Central memory CD8-positive, alpha-beta T cell (primary cell): ENCODE data around the gene EVI5L.

Experiments
- ATAC-seq: fragments of 150-1000 bp; cut with Tn5 transposase; replicated peaks from 2 replicates; pipeline ENCODE4 v1.10.0; 2022; ENCODE audit warnings: mild to moderate bottlenecking, moderate FRiP score, moderate number of reproducible peaks; ENCODE audit not compliant: poor library complexity, severe bottlenecking; ENCODE audit errors: extremely low read depth
- DNase-seq, 2 donors: peaks; one replicate each; pipeline ENCODE4 v3.0.0; 2021; ENCODE audit warnings: low spot score in 2 of 2
- H3K27ac Mint-ChIP-seq: one replicate; pipeline ENCODE4 v1.8.0; 2022; ENCODE audit warnings: low read depth, mild to moderate bottlenecking, moderate library complexity, mixed read lengths
- H3K27me3 Mint-ChIP-seq: one replicate; pipeline ENCODE4 v1.8.0; 2022; ENCODE audit warnings: mixed read lengths
- H3K36me3 Mint-ChIP-seq: one replicate; pipeline ENCODE4 v1.8.0; 2022; ENCODE audit warnings: mild to moderate bottlenecking, moderate library complexity, mixed read lengths; ENCODE audit not compliant: insufficient read depth
- H3K4me1 Mint-ChIP-seq: one replicate; pipeline ENCODE4 v1.8.0; 2022; ENCODE audit warnings: mixed read lengths
- H3K4me3 Mint-ChIP-seq: one replicate; pipeline ENCODE4 v1.8.0; 2022; ENCODE audit warnings: mild to moderate bottlenecking, moderate library complexity, mixed read lengths
- H3K9me3 Mint-ChIP-seq: one replicate; pipeline ENCODE4 v1.8.0; 2022; ENCODE audit warnings: mixed read lengths

Gene EVI5L

DNA sequence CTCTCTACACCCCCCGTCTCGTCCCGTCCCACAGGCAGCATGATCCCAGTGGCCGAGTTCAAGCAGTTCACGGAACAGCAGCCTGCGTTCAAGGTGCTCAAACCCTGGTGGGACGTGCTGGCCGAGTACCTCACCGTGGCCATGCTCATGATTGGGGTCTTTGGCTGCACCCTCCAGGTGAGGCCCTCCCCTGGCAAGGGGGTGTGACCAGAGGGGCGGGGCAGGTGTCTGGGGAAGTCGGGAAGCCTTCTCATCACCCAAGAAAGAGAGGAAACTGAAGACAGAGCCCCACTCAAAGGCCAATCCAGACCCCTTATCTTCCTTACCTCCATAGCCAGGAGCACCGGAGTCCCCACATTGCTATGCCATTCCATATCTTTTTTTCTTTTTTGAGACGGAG, 65.5 kb downstream of the EVI5L start:
- Mint-ChIP-seq H3K36me3 (no peaks in the 10 kb centered on the region), H3K27ac (no peak overlapping the region), H3K9me3 (no peaks in the 10 kb centered on the region), H3K4me1 (no peaks in the 10 kb centered on the region), H3K4me3 (no peak overlapping the region), H3K27me3 (peaks cover 15% of the 10 kb centered on the region)
- peak in 1 of 2 donors; percentile 8 for DNase-seq
- no peak for ATAC-seq

GRCh38 chr19:7897292-7897691, 67.3 kb downstream of the EVI5L start:
- no peak overlapping the region for H3K4me3 Mint-ChIP-seq
- ATAC-seq: no peak
- H3K9me3 Mint-ChIP-seq: no peaks in the 10 kb centered on the region
- H3K27me3 Mint-ChIP-seq: peaks cover 15% of the 10 kb centered on the region
- no peak overlapping the region for H3K27ac Mint-ChIP-seq
- DNase-seq: no peak
- no peaks in the 10 kb centered on the region for H3K4me1 Mint-ChIP-seq
- no peaks in the 10 kb centered on the region for H3K36me3 Mint-ChIP-seq

DNA sequence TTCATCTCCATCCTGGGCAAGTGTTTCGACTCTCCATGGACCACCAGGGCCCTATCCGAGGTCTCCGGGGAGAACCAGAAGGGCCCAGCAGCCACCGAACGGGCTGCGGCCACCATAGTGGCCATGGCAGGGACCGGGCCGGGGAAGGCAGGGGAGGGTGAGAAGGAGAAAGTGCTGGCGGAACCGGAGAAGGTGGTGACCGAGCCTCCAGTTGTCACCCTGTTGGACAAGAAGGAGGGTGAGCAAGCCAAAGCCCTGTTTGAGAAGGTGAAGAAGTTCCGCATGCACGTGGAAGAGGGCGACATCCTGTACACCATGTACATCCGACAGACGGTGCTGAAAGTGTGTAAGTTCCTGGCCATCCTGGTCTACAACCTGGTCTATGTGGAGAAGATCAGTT, 68.9 kb downstream of the EVI5L start:
- peak in 1 of 2 donors; percentile 8 for DNase-seq
- Mint-ChIP-seq H3K36me3 (peaks cover 8% of the 10 kb centered on the region), H3K4me1 (peaks cover 11% of the 10 kb centered on the region), H3K27ac (no peak overlapping the region), H3K9me3 (no peaks in the 10 kb centered on the region), H3K27me3 (peaks cover 13% of the 10 kb centered on the region), H3K4me3 (no peak overlapping the region)
- no peak for ATAC-seq

GRCh38 chr19:7899751-7900378, 69.8 kb downstream of the EVI5L start:
- Mint-ChIP-seq H3K27ac (no peak overlapping the region), H3K4me1 (peaks cover 18% of the 10 kb centered on the region), H3K27me3 (peaks cover 4% of the 10 kb centered on the region), H3K36me3 (peaks cover 14% of the 10 kb centered on the region), H3K4me3 (no peak overlapping the region), H3K9me3 (no peaks in the 10 kb centered on the region)
- ATAC-seq: no peak
- no peak for DNase-seq

GRCh38 chr19:7900401-7900870, 70.4 kb downstream of the EVI5L start:
- H3K9me3 Mint-ChIP-seq: no peaks in the 10 kb centered on the region
- ATAC-seq (no peak), DNase-seq (peak in 1 of 2 donors; percentile 8)
- peaks cover 17% of the 10 kb centered on the region for H3K36me3 Mint-ChIP-seq
- H3K4me3 Mint-ChIP-seq: no peak overlapping the region
- peaks cover 24% of the 10 kb centered on the region for H3K4me1 Mint-ChIP-seq
- no peak overlapping the region for H3K27ac Mint-ChIP-seq
- H3K27me3 Mint-ChIP-seq: no peaks in the 10 kb centered on the region

DNA sequence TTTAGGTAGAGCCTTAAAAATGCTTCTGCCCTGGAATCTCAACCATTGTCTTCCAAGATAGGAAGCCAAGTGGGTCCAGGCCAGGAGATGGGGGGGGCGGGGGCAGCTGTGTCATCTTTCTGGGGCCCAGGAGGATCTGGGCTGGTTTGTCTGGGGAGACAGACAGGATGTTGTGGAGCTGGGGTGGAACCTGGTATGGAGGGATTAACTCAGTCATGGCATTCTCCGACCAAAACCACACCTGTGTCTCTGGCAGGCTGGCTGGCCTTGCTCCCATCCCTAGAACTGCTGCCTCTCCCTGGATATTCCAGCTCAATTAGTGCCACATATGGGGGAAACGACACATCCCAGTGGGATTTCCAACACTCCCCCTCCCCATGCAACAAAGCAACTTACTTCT, 70.9 kb downstream of the EVI5L start:
- no peak for DNase-seq
- Mint-ChIP-seq H3K27me3 (no peaks in the 10 kb centered on the region), H3K27ac (no peak overlapping the region), H3K9me3 (no peaks in the 10 kb centered on the region), H3K4me1 (peaks cover 29% of the 10 kb centered on the region), H3K4me3 (no peak overlapping the region), H3K36me3 (peaks cover 19% of the 10 kb centered on the region)
- ATAC-seq: no peak

DNA sequence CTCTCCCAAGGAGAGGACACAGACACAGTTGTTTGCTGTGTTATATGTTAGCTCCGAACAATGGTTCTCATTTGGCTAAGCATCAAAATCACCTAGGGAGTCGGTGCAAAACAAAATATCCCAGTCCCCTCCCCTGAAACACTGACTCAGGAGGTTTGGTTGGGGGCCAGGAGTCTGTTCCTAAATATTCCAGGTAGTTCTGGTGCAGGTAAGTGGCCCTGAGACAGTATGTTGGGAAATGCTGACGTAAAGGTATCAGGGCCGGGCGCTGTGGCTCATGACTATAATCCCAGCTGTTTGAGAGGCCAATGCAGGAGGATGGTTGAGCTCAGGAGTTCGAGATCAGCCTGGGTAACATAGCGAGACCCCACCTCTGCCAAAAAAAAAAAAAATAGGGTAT, 71.3 kb downstream of the EVI5L start:
- ATAC-seq: no peak
- H3K9me3 Mint-ChIP-seq: no peaks in the 10 kb centered on the region
- no peak overlapping the region for H3K4me3 Mint-ChIP-seq
- H3K4me1 Mint-ChIP-seq: peaks cover 32% of the 10 kb centered on the region
- no peak for DNase-seq
- no peaks in the 10 kb centered on the region for H3K27me3 Mint-ChIP-seq
- peaks cover 22% of the 10 kb centered on the region for H3K36me3 Mint-ChIP-seq
- no peak overlapping the region for H3K27ac Mint-ChIP-seq

GRCh38 chr19:7902796-7903243, 72.8 kb downstream of the EVI5L start:
- H3K4me1 Mint-ChIP-seq: peaks cover 42% of the 10 kb centered on the region
- H3K27ac Mint-ChIP-seq: peak overlapping the region; percentile 98
- H3K4me3 Mint-ChIP-seq: peak overlapping the region; percentile 83
- no peak for ATAC-seq
- no peak for DNase-seq
- no peaks in the 10 kb centered on the region for H3K27me3 Mint-ChIP-seq
- H3K9me3 Mint-ChIP-seq: no peaks in the 10 kb centered on the region
- peaks cover 25% of the 10 kb centered on the region for H3K36me3 Mint-ChIP-seq

GRCh38 chr19:7903244-7904073, 73.4 kb downstream of the EVI5L start, which contains the start of gene MAP2K7:
Gene MAP2K7 (plus strand): TSS chr19:7903877. CDS start chr19:7903945, 68 bp downstream.
- Mint-ChIP-seq H3K9me3 (no peaks in the 10 kb centered on the region), H3K27ac (peak within 1 kb of the TSS; percentile 98), H3K27me3 (no peaks in the 10 kb centered on the region), H3K36me3 (peaks cover 28% of the 10 kb centered on the region), H3K4me3 (peak within 1 kb of the TSS; percentile 83), H3K4me1 (peaks cover 42% of the 10 kb centered on the region)
- DNase-seq (peak; percentile 100), ATAC-seq (peak; percentile 61)

DNA sequence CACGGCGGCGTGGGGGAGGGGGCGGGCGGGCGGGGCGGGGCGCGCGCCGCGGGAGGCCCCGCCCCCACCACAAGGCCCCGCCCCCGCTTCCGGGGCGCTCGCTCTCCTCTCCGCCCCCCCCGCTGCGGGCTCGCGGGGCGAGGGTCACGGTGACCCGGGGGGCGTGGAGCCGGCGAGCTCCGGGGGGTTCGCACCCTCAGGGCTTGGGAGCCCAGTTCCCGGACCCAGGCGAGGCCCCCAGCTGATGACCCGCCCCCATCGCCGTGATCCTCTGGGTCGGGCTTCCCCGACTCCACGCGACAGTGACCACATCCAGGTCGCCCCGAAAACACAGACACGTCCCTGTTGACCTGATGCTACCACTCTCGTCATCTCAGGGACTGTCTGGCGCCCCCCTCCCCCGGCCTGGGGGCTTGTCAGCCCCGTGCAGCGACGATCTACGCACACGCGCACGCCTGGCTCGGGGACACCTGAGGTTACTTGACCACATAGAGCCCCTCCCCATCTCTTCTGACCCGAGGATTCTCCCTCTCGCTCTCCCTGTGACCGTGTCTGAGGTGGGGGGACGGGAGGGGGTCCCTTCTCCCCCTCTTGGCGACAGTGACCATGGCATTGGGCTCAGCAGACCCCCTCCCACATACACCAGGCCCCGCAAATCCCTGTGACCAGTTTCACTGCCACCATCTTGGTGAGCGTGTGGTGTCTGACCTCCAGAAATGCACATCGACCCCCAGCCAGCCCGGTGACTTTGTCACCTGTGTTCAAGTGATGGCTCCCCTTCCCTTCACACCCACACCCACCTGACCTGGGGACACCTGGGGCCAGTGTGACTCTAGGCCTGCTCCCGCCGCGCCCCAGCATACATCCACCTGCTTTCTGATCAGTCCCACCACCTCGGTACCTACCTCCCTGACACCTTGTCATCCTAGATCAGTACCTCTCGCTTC, 74.3 kb downstream of the EVI5L start:
- Mint-ChIP-seq H3K27ac (peak overlapping the region; percentile 98), H3K9me3 (no peaks in the 10 kb centered on the region), H3K4me1 (peaks cover 42% of the 10 kb centered on the region), H3K4me3 (peak overlapping the region; percentile 83), H3K36me3 (peaks cover 29% of the 10 kb centered on the region), H3K27me3 (no peaks in the 10 kb centered on the region)
- ATAC-seq (peak; percentile 86), DNase-seq (peak; percentile 78 to 91)

DNA sequence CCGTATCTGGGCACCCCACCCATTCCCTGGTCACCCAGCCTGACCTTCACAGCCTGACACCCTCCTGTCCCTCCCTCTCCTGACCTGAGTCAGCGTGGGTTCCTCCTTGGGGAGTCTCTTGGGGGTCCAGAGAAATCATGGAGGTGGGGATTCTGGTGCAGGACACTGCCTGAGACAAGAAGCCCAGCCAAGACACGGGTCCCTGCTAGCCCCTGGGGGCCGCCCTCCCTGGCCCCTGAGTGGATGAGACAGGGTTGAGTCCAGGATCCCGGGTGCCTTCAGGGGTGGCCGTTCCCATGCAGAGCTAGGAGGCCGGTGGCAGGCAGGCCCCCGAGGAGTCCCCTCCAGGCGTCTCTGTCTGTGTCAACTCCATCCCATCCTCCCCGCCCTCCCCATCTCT, 75.2 kb downstream of the EVI5L start:
- no peaks in the 10 kb centered on the region for H3K9me3 Mint-ChIP-seq
- no peaks in the 10 kb centered on the region for H3K27me3 Mint-ChIP-seq
- H3K36me3 Mint-ChIP-seq: peaks cover 31% of the 10 kb centered on the region
- H3K4me3 Mint-ChIP-seq: peak overlapping the region; percentile 83
- DNase-seq (peak in 1 of 2 donors; percentile 9), ATAC-seq (no peak)
- H3K27ac Mint-ChIP-seq: peak overlapping the region; percentile 98
- peaks cover 42% of the 10 kb centered on the region for H3K4me1 Mint-ChIP-seq

GRCh38 chr19:7905859-7906258, 75.8 kb downstream of the EVI5L start:
- Mint-ChIP-seq H3K4me1 (peaks cover 42% of the 10 kb centered on the region), H3K36me3 (peaks cover 33% of the 10 kb centered on the region), H3K27me3 (no peaks in the 10 kb centered on the region), H3K27ac (peak overlapping the region; percentile 98), H3K4me3 (peak overlapping the region; percentile 83), H3K9me3 (no peaks in the 10 kb centered on the region)
- ATAC-seq: no peak
- no peak for DNase-seq
